GM19372 (cell line): Measurements from ENCODE around the gene UBE3D.
"Not testable (repeated sequence)": the region's sequence is repeated elsewhere in the genome, so short reads cannot be mapped to it uniquely, and the experiment has no call there.

ENCODE experiments used
- ATAC-seq: cut with Tn5 transposase; IDR thresholded peaks from one replicate; pipeline ENCODE4 v1.9.1; 2021; ENCODE audit warnings: mild to moderate bottlenecking, low read depth, moderate library complexity; ENCODE audit not compliant: unreplicated experiment

Gene UBE3D

GRCh38 chr6:82882363-82883023, 183.1 kb downstream of the UBE3D start:
- ATAC-seq = no peak

GRCh38 chr6:82881519-82881918, 184.1 kb downstream of the UBE3D start:
- no peak for ATAC-seq

- no peak for ATAC-seq
These were observed 186.8 kb downstream of the UBE3D start for GRCh38 chr6:82878812-82879211.

- ATAC-seq = no peak
These were observed 188.1 kb downstream of the UBE3D start for GRCh38 chr6:82877213-82878195.

- ATAC-seq = no peak
These were observed 190.0 kb downstream of the UBE3D start for GRCh38 chr6:82875573-82876185.

- ATAC-seq = no peak
These were observed 190.8 kb downstream of the UBE3D start for GRCh38 chr6:82874867-82875266.

- ATAC-seq = no peak
These were observed 193.5 kb downstream of the UBE3D start for GRCh38 chr6:82872185-82872584.

GRCh38 chr6:82870582-82871172, 195.0 kb downstream of the UBE3D start:
- no peak for ATAC-seq

- no peak for ATAC-seq
These were observed 196.1 kb downstream of the UBE3D start for GRCh38 chr6:82869493-82869892.

GRCh38 chr6:82867946-82868345, 197.7 kb downstream of the UBE3D start:
- ATAC-seq = no peak

GRCh38 chr6:82866446-82866845, 199.2 kb downstream of the UBE3D start:
- ATAC-seq = no peak

GRCh38 chr6:82865461-82865860, 200.2 kb downstream of the UBE3D start:
- ATAC-seq = no peak

- no peak for ATAC-seq
These were observed 201.9 kb downstream of the UBE3D start for GRCh38 chr6:82863781-82864180.

- no peak for ATAC-seq
These were observed 203.1 kb downstream of the UBE3D start for GRCh38 chr6:82862543-82862942.

GRCh38 chr6:82861121-82861520, 204.5 kb downstream of the UBE3D start:
- ATAC-seq = no peak

GRCh38 chr6:82856077-82856476, 209.6 kb downstream of the UBE3D start:
- not testable (repeated sequence) for ATAC-seq

- ATAC-seq = not testable (repeated sequence)
These were observed 212.7 kb downstream of the UBE3D start for GRCh38 chr6:82852904-82853303.

GRCh38 chr6:82843291-82843885, 222.3 kb downstream of the UBE3D start:
- ATAC-seq = no peak

- no peak for ATAC-seq
These were observed 222.9 kb downstream of the UBE3D start for GRCh38 chr6:82842721-82843120.
